Large intestine (tissue), 3 donors: Measurements from ENCODE around the gene MINPP1. TPM values are rescaled to one million over a fixed set of nuclear protein-coding genes. Genes with fewer than 3 reads are reported as not detected.
"Not testable (repeated sequence)": the region's sequence is repeated elsewhere in the genome, so short reads cannot be mapped to it uniquely, and the experiment has no call there.

Experiments used
- DNase-seq, 2 donors: peaks; one replicate each; pipeline versions ENCODE4 v3.0.0 to v3.0.0-alpha.2; 2013
- H3K27ac ChIP-seq: one replicate; pipeline ENCODE4 v1.5.1; 2013; ENCODE audit warnings: low read length
- H3K27me3 ChIP-seq: 2 replicates; pipeline ENCODE4 v1.6.1; 2013; ENCODE audit warnings: low read length; ENCODE audit not compliant: control insufficient read depth, insufficient read depth
- H3K36me3 ChIP-seq: 2 replicates; pipeline ENCODE4 v1.6.1; 2013; ENCODE audit warnings: low read length; ENCODE audit not compliant: control insufficient read depth, insufficient read depth
- H3K4me1 ChIP-seq: one replicate; pipeline ENCODE4 v1.6.1; 2013; ENCODE audit warnings: low read length; ENCODE audit not compliant: control insufficient read depth, insufficient read depth
- H3K4me3 ChIP-seq: one replicate; pipeline ENCODE4 v1.5.1; 2013; ENCODE audit warnings: low read length
- H3K9me3 ChIP-seq: one replicate; pipeline ENCODE4 v1.6.1; 2013; ENCODE audit warnings: mild to moderate bottlenecking, low read depth, low read length, moderate library complexity; ENCODE audit not compliant: control insufficient read depth
- WGBS: methylation state at CpG from one replicate; pipeline ENCODE4 v1.1.5; 2013; ENCODE audit warnings: low lambda C conversion rate; ENCODE audit not compliant: insufficient coverage; 5-methylcytosine and 5-hydroxymethylcytosine counted together
- polyA plus RNA-seq: library from polyadenylated mRNA; unstranded; fragments of 120-200 nt; gene quantifications from one replicate; pipeline ENCODE4 v1.2.1, GENCODE V29; 2013

MINPP1 gene
- polyA plus RNA-seq, 1 donor: 43.0 TPM

DNA sequence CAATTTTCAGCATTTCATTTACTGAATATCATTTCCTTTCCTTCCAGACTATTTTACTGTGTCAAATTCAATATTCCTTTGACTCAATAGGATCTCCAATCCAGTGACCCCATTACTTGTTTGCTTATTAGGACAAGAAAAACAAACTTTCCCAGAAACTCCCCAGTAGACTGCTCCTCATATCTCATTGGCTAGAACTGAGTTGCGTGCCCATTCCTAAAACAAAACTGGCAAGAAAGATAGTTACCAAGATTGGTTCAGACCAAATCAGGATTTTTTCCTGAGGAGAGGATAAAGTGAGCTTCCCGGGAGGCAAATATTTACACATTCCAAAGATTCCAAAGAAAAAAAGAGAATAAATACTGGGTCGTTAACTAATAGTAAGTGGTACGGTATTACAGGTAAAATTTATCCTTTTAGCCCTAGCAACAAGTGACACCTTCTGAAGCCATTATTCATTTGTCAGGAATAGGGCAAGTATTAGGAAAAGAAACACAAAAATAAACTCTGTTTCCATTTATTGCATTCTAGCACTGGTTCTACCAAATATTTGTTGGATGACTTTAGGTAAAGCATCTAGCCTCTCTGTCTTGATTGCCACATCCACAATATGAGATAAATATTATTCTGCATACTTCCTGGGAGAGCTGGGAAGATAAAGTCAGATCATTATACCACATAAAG, 6.4 kb upstream of the MINPP1 start:
- not testable (repeated sequence) for DNase-seq, H3K4me1 ChIP-seq, H3K36me3 ChIP-seq, H3K27me3 ChIP-seq, H3K9me3 ChIP-seq, H3K27ac ChIP-seq, H3K4me3 ChIP-seq
- no CpG with 5 or more reads among the region's 4 CpGs for WGBS

DNA sequence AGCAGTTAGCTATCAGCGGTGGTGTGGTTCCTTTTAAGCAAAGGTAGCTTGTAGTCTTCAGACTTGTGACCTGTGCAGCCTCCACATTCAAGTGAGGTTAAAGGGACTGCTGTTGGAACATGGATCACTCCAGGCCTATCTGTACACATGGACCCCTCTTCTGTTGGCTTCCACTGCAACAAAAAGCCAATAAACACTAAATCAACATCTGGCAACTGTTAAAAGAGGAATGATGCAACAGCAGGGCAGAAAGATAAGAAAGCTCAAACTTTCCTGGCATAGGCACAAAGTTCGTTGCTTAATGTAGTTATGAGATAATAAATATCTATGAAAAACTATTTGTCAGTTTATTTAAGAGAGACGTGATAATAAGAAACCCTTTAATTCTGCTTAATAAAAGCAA, 4.0 kb upstream of the MINPP1 start:
- Histone ChIP-seq H3K27me3 (no peaks in the 10 kb centered on the region), H3K9me3 (no peaks in the 10 kb centered on the region), H3K4me3 (no peak overlapping the region), H3K27ac (peak overlapping the region; percentile 56), H3K4me1 (peaks cover 9% of the 10 kb centered on the region), H3K36me3 (no peaks in the 10 kb centered on the region)
- DNase-seq: peak; percentile 64 to 87
- WGBS: 40% methylated on average over 1 of the region's 3 CpGs

DNA sequence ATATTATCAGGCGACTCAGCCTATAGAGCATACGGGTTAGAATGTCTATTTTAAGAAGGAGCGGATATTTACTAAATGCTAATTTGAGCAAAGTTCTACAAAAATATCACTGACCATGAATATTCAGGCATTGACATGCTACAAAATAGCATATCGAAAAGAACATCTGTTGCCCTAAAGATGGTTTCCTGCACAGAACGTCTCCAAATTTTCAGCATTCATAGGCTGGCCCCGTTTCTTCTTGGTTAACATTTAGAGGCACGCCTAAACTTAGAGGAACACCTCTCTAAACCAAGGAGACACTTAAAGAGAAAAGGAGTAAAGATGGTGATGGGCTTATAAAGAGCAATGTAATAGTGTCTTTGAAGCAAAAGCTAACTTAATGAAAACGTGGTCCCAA, 1.3 kb upstream of the MINPP1 start:
- Histone ChIP-seq H3K36me3 (no peaks in the 10 kb centered on the region), H3K4me1 (peaks cover 11% of the 10 kb centered on the region), H3K27me3 (no peaks in the 10 kb centered on the region), H3K27ac (no peak overlapping the region), H3K9me3 (no peaks in the 10 kb centered on the region), H3K4me3 (no peak overlapping the region)
- DNase-seq: no peak
- 100% methylated on average over 1 of the region's 8 CpGs for WGBS

DNA sequence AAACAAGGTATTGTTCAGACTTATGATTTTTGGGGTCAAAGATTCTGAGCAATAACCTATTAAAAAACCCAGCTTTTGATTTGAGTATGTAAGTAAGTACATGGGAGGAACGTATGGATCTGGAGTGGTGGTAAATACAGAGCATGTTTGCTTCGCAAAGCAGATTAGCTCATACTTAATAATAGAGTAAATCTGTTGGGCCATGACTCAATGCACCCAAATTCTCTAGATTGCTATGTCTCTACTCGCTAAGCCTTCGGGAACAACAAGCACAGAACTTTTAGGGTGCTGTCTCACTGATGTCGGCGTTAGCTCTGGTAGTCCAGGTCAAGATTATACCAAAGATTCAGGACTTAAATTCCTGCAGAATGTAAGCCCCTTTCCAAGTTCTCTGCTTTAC, 807 bp upstream of the MINPP1 start:
- Histone ChIP-seq H3K27ac (peak overlapping the region; percentile 79), H3K4me3 (peak overlapping the region; percentile 83)
- no CpG with 5 or more reads among the region's 6 CpGs for WGBS

DNA sequence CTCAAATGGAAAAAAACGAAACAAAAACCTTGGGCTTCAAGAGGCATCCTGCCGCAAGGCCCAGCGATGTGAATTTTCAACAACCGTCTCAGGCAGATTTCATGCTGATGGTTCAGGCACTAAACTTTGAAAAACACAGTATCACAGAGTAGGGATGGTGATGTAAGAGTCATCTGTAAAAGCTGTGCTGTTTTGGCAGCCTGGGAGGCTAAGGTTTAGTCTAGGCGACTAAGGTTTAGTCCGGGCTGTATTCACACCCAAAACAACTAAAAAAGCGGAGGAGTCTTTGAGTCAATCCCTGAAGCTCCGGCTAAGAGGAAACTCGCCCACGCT, 420 bp upstream of the MINPP1 start:
- Histone ChIP-seq H3K36me3 (peaks cover under 1% of the 10 kb centered on the region), H3K4me3 (peak overlapping the region; percentile 83), H3K27me3 (no peaks in the 10 kb centered on the region), H3K9me3 (no peaks in the 10 kb centered on the region), H3K4me1 (peaks cover 11% of the 10 kb centered on the region), H3K27ac (peak overlapping the region; percentile 79)
- DNase-seq: no peak
- WGBS: no CpG with 5 or more reads among the region's 10 CpGs

More for the DNA sequence above, 807 bp upstream of the MINPP1 start:
- no peaks in the 10 kb centered on the region for H3K27me3 ChIP-seq
- peaks cover 11% of the 10 kb centered on the region for H3K4me1 ChIP-seq
- DNase-seq: no peak
- H3K9me3 ChIP-seq: no peaks in the 10 kb centered on the region
- no peaks in the 10 kb centered on the region for H3K36me3 ChIP-seq

DNA sequence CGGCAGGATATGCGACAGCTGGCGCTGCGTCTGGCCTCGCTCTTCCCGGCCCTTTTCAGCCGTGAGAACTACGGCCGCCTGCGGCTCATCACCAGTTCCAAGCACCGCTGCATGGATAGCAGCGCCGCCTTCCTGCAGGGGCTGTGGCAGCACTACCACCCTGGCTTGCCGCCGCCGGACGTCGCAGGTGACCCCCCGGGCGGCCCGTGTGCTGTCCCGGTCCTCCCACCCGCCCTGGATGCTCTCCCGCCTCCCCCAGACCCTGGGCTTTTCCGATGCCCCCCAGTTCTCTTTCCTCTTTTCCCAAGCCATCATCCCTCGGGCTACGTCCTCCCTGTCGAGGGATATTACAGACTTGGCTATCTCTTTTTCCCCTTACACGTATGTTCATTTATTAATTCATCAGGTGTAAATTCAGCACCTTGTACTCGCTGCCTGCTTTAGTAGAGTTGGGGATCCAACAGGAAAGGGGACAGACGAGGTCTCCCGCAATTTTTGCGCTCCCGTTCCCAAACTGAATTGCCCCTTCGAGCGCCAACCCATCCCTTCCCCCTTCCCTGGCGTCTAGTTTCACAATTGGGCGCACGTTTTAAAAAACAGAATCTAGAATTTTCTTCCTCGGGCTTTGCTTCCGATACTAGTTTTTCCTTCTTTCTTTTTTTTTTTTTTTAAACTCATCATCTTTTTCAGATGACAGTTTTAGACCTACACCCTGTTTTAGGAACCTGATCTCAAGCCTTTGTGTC, 846 bp downstream of the MINPP1 start:
- H3K4me3 ChIP-seq: peak overlapping the region; percentile 83
- peaks cover 3% of the 10 kb centered on the region for H3K36me3 ChIP-seq
- peak overlapping the region; percentile 79 for H3K27ac ChIP-seq
- peaks cover 9% of the 10 kb centered on the region for H3K4me1 ChIP-seq
- 0% methylated on average over 9 of the region's 41 CpGs for WGBS
- no peaks in the 10 kb centered on the region for H3K27me3 ChIP-seq
- H3K9me3 ChIP-seq: no peaks in the 10 kb centered on the region
- peak; percentile 72 to 76 for DNase-seq

DNA sequence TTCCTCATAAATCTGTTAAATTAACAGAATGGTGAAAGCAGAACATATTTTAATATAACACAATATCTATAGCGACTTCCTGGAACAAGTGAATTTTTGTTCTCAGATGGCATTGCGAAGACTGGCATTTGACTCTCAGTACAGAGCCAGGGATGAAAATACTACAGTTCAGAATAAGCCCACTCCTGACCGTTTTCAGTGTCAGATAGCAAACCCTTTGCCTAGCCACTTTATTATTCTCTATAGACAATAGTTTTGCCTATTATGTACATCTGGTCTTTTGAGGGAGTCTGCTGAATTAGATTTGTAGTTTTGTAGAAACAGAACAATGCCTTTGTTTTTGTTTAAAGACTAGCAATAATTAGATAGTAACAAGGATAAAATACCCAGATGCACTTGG, 2.3 kb downstream of the MINPP1 start:
- Histone ChIP-seq H3K27ac (no peak overlapping the region), H3K4me1 (peaks cover 9% of the 10 kb centered on the region), H3K9me3 (no peaks in the 10 kb centered on the region), H3K36me3 (peaks cover 8% of the 10 kb centered on the region), H3K27me3 (no peaks in the 10 kb centered on the region), H3K4me3 (peak overlapping the region; percentile 11)
- DNase-seq: peak in 1 of 2 donors; percentile 10
- no CpG with 5 or more reads among the region's 3 CpGs for WGBS

DNA sequence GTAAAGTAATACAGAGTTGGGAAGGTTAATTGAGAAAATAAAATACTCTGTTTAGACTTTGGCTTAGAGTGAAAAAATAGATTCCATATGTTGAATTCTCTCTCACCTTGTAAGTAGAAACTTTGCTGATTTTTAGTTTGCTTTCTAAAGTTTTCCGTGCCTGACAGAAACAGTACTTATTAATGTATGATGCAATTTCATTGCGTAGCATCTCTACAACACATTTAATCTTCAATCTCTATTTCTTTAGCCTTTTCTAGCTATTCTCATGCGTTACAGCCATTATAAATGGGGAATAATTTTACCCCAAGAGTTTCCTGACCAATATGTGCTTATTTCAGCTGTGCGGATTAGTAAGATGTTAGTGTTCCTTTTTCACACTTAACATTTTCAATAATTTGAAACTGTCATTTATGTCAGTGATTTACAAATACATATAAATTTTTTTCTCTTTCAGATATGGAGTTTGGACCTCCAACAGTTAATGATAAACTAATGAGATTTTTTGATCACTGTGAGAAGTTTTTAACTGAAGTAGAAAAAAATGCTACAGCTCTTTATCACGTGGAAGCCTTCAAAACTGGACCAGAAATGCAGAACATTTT, 3.3 kb downstream of the MINPP1 start:
- no peaks in the 10 kb centered on the region for H3K9me3 ChIP-seq
- 44% methylated on average over 4 of the region's 5 CpGs for WGBS
- DNase-seq: peak in 1 of 2 donors; percentile 57
- H3K4me3 ChIP-seq: peak overlapping the region; percentile 0
- peaks cover 13% of the 10 kb centered on the region for H3K36me3 ChIP-seq
- peak overlapping the region; percentile 5 for H3K27ac ChIP-seq
- no peaks in the 10 kb centered on the region for H3K27me3 ChIP-seq
- H3K4me1 ChIP-seq: peaks cover 9% of the 10 kb centered on the region

DNA sequence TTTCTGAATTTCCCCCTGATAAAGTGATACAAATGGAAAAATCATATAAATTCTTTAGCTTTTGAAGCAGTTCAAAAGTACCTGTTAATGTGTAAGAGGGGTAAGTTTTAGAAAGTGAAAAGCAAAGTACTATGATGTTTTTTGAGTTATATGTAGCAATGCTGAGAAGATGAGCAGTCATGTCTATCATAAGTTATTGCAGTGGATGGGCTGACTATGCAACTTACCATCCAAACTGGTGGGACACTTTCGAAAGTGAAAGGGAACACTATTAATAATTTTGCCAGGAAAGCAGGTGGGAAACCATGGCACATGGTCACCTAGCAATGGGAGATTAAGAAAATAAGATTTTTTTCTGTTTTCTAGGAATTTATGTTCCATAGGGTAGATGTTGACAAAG, 4.1 kb downstream of the MINPP1 start:
- Histone ChIP-seq H3K9me3 (no peaks in the 10 kb centered on the region), H3K4me1 (peaks cover 6% of the 10 kb centered on the region), H3K27me3 (no peaks in the 10 kb centered on the region), H3K27ac (no peak overlapping the region), H3K4me3 (no peak overlapping the region), H3K36me3 (peaks cover 16% of the 10 kb centered on the region)
- 100% methylated on average over 1 of the region's 1 CpG for WGBS
- DNase-seq: no peak

DNA sequence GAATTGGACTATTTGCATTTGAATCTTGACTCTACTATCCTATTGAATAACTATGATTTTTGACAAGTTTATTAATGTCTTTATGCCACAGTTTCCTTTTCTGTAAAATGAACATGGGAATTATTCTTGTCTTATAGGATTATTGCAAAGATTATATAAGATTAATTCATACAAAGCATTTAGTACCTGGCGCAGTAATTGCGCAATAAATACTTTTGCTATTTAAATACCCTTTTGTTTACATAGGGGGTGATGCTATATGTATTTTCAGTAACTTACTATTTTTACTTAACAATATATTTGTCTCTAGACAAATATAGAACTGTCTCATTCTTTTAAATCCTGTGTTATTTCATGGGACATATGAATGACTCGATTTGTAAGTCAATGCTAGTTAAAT, 5.3 kb downstream of the MINPP1 start:
- no CpG with 5 or more reads among the region's 3 CpGs for WGBS
- H3K4me1 ChIP-seq: peaks cover 3% of the 10 kb centered on the region
- no peak for DNase-seq
- no peak overlapping the region for H3K27ac ChIP-seq
- H3K9me3 ChIP-seq: no peaks in the 10 kb centered on the region
- no peak overlapping the region for H3K4me3 ChIP-seq
- no peaks in the 10 kb centered on the region for H3K27me3 ChIP-seq
- peaks cover 25% of the 10 kb centered on the region for H3K36me3 ChIP-seq
